OCI-LY1 (cell line): ENCODE results near the gene MAP2.

ENCODE experiments used
- H2AFZ ChIP-seq: fragments of 200-600 bp; sonication (generic), shearing (Covaris generic); 2 replicates; pipeline ENCODE4 v1.6.0; 2014; ENCODE audit warnings: antibody characterized with exemption, mild to moderate bottlenecking, low read length
- H3F3A ChIP-seq: fragments of 200-600 bp; sonication (generic), shearing (Covaris generic); 2 replicates; pipeline ENCODE4 v1.6.0; 2014; ENCODE audit warnings: mild to moderate bottlenecking, antibody characterized with exemption, low read length, moderate library complexity; ENCODE audit not compliant: insufficient read depth
- H3K27ac ChIP-seq: fragments of 200-600 bp; sonication (generic); 2 replicates; pipeline ENCODE4 v1.5.1; 2014; ENCODE audit warnings: low read length, mixed run types, mild to moderate bottlenecking, low read depth; ENCODE audit not compliant: poor library complexity, severe bottlenecking
- H3K27me3 ChIP-seq: fragments of 200-600 bp; sonication (generic); 2 replicates; pipeline ENCODE4 v1.6.0; 2014; ENCODE audit warnings: antibody characterized with exemption, mild to moderate bottlenecking, low read length, moderate library complexity; ENCODE audit not compliant: insufficient read depth
- H3K36me3 ChIP-seq: fragments of 200-600 bp; sonication (generic); 2 replicates; pipeline ENCODE4 v1.6.1; 2014; ENCODE audit warnings: mild to moderate bottlenecking, antibody characterized with exemption, low read length, moderate library complexity, mixed read lengths; ENCODE audit not compliant: insufficient read depth
- H3K4me1 ChIP-seq: fragments of 200-600 bp; sonication (generic); 2 replicates; pipeline ENCODE4 v1.5.1; 2014; ENCODE audit warnings: mild to moderate bottlenecking, low read length, moderate library complexity; ENCODE audit not compliant: insufficient read depth, severe bottlenecking
- H3K4me2 ChIP-seq: fragments of 200-600 bp; sonication (generic), shearing (Covaris generic); 2 replicates; pipeline ENCODE4 v1.6.1; 2014; ENCODE audit warnings: low read length
- H3K4me3 ChIP-seq: fragments of 200-600 bp; sonication (generic); 2 replicates; pipeline ENCODE4 v1.5.1; 2014; ENCODE audit warnings: low read length, low read depth, mild to moderate bottlenecking, mixed read lengths; ENCODE audit not compliant: poor library complexity, severe bottlenecking
- H3K79me2 ChIP-seq: fragments of 200-600 bp; shearing (Covaris generic); 2 replicates; pipeline ENCODE4 v1.6.1; 2016; ENCODE audit warnings: mixed run types, low read length, mixed read lengths; ENCODE audit not compliant: insufficient read depth
- H3K9ac ChIP-seq: fragments of 200-600 bp; sonication (generic), shearing (Covaris generic); 2 replicates; pipeline ENCODE4 v1.6.1; 2014; ENCODE audit warnings: mild to moderate bottlenecking, low read length, mixed read lengths
- H3K9me2 ChIP-seq: fragments of 200-600 bp; sonication (generic), shearing (Covaris generic); 2 replicates; pipeline ENCODE4 v1.6.1; 2014; ENCODE audit warnings: low read depth, mild to moderate bottlenecking, low read length, mixed read lengths
- H3K9me3 ChIP-seq: fragments of 200-600 bp; shearing (Covaris generic); 2 replicates; pipeline ENCODE4 v1.6.1; 2014; ENCODE audit warnings: low read length, mixed read lengths
- H4K20me1 ChIP-seq: fragments of 200-600 bp; sonication (generic), shearing (Covaris generic); 2 replicates; pipeline ENCODE4 v1.6.0; 2016; ENCODE audit warnings: mild to moderate bottlenecking, low read length; ENCODE audit not compliant: insufficient read depth
- CTCF ChIP-seq: fragments of 200-600 bp; sonication (generic), shearing (Covaris generic); IDR thresholded peaks from 2 replicates; pipeline ENCODE4 v1.5.1; 2017; ENCODE audit warnings: mild to moderate bottlenecking, antibody characterized with exemption, low read length, moderate library complexity, mixed read lengths
- EZH2 ChIP-seq: fragments of 200-600 bp; sonication (generic), shearing (Covaris generic); IDR thresholded peaks from 2 replicates; pipeline ENCODE4 v1.8.0; 2017; ENCODE audit warnings: borderline replicate concordance, mixed run types, mild to moderate bottlenecking, antibody characterized with exemption, low read length, moderate library complexity, mixed read lengths

Gene MAP2

DNA sequence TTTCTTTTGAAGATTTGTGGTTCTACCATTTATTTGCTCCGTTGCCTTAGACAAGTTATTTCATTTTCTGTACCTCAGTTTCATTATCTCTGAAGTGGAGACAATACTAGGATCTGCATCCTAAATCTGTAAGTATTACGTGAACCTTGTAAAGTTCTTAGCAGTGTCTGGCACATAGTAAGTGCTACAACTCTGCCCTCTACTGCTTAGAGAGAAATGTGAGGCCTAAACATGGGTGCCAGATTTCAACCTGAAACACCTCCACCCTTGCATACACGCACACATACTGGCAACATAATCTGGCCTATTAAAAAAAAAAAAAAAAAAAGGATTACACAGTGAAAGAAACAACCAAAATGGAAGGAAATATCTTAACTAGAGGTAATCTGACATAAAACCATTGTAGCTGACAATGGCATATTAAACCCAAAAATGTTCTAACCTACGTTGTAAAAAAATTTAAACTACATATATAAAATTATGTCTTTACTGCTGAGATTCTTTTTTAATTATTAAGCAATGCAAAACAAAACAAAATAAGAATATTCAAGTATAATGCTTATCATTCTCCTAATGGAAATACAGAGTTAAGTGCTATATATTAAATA lies 132.6 kb downstream of the MAP2 start:
- H4K20me1 ChIP-seq, result no peaks in the 10 kb centered on the region
- H2AFZ ChIP-seq, result no peak overlapping the region
- H3F3A ChIP-seq, result no peaks in the 10 kb centered on the region
- peaks cover 14% of the 10 kb centered on the region for H3K4me1 ChIP-seq
- no peak overlapping the region for H3K4me3 ChIP-seq
- no peak overlapping the region for H3K27ac ChIP-seq
- H3K9me2 ChIP-seq, result no peaks in the 10 kb centered on the region
- TF ChIP-seq EZH2 (no peak), CTCF (peak; percentile 71)
- H3K36me3 ChIP-seq, result no peaks in the 10 kb centered on the region
- H3K4me2 ChIP-seq, result no peak overlapping the region
- H3K27me3 ChIP-seq, result no peaks in the 10 kb centered on the region
- H3K9me3 ChIP-seq, result no peaks in the 10 kb centered on the region
- no peak overlapping the region for H3K9ac ChIP-seq
- no peaks in the 10 kb centered on the region for H3K79me2 ChIP-seq

DNA sequence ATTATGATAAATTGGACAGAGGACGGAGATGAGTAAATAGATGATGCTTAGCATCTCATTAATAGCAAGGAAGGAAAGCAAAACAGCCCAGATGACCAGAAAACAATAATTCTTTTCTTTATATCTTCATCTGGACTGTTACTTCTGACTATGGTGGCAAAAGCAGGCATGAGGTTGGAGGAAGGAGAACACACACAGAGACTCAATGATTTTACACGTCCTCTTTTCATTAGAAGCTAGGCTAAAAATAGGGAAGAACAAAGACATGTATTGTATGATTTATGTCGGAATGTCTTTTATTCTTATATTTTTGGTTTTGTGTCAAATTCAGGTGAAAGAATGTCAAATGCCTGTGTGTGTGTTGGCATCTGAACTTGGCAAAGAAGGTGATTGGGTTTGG lies 137.1 kb downstream of the MAP2 start:
- H3K4me2 ChIP-seq, result no peak overlapping the region
- no peaks in the 10 kb centered on the region for H4K20me1 ChIP-seq
- no peaks in the 10 kb centered on the region for H3K79me2 ChIP-seq
- no peaks in the 10 kb centered on the region for H3K36me3 ChIP-seq
- no peak overlapping the region for H2AFZ ChIP-seq
- H3K27ac ChIP-seq, result no peak overlapping the region
- no peaks in the 10 kb centered on the region for H3K9me3 ChIP-seq
- H3K27me3 ChIP-seq, result no peaks in the 10 kb centered on the region
- peaks cover 26% of the 10 kb centered on the region for H3K4me1 ChIP-seq
- H3K9ac ChIP-seq, result no peak overlapping the region
- no peaks in the 10 kb centered on the region for H3F3A ChIP-seq
- no peaks in the 10 kb centered on the region for H3K9me2 ChIP-seq
- TF ChIP-seq CTCF (no peak), EZH2 (no peak)
- no peak overlapping the region for H3K4me3 ChIP-seq

DNA sequence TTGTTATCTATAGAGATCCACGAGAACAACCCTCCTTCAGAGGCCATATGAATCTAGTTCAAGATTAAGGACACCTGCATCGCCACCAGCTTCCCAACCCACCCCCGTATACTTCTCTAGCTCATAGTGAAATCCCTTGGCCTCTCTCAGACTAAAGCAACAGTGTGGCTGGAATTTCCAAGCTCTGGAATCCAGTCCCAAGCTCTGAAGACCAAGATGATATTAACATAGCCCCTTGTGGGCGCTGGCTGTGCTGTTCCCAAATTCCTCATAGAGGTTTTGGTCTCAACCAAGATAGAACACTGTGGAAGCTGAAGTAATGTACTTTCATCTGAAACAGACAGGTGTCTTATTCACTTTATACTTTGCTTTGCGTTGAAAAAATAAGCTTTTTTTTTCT lies 139.6 kb downstream of the MAP2 start:
- Histone ChIP-seq H3K27me3 (no peaks in the 10 kb centered on the region), H3K9me3 (no peaks in the 10 kb centered on the region), H3K4me3 (no peak overlapping the region), H3K79me2 (no peaks in the 10 kb centered on the region), H3K4me1 (peaks cover 32% of the 10 kb centered on the region), H3K27ac (no peak overlapping the region), H3K9ac (no peak overlapping the region), H4K20me1 (no peaks in the 10 kb centered on the region), H3F3A (no peaks in the 10 kb centered on the region), H3K9me2 (no peaks in the 10 kb centered on the region), H3K4me2 (no peak overlapping the region), H3K36me3 (no peaks in the 10 kb centered on the region), H2AFZ (no peak overlapping the region)
- TF ChIP-seq CTCF (no peak), EZH2 (no peak)
